Upper lobe of left lung (tissue), 4 donors: ENCODE data around the gene TPRX2.

Source experiments
- POLR2A ChIP-seq, 4 donors: fragments of 450-650 bp; IDR thresholded peaks; one replicate each; pipeline ENCODE4 v1.5.1; 2016 to 2017; ENCODE audit warnings: antibody characterized with exemption in 4 of 4, mild to moderate bottlenecking in 2 of 4
- POLR2AphosphoS5 ChIP-seq, 2 donors: sonication (generic); formaldehyde crosslinking; IDR thresholded peaks; one replicate each; pipeline ENCODE4 v1.5.1; 2017; ENCODE audit warnings: antibody characterized with exemption in 2 of 2
- TF ChIP-seq, protein P1 (sequence below), 6 experiments: fragments of 450-650 bp in 4 of 6; fragments of 200-600 bp in 2 of 6; sonication (generic) in 2 of 6; IDR thresholded peaks; one replicate each; pipeline ENCODE4 v1.5.1; 2016 to 2019; ENCODE audit warnings: antibody characterized with exemption in 6 of 6

DNA sequence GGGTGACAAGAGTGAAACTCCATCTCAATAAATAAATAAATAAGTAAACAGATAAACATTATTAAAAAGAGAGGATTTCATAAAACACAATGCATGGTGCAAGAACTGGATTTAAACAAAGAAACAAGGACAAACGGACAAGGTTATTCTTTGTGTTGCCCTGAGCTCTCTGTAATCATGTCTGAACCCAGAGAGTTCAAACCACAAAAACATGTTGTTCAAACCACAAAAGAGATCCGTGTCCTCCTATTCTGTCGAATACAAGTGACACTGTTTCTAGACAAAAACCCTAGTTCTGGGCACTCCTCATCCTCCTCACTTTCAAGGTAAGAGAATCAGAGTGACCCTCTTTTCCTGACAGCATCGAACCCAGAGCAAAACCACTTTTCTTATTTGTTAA is 4.6 kb upstream of the TPRX2 start:
- TF ChIP-seq, protein P1, sequence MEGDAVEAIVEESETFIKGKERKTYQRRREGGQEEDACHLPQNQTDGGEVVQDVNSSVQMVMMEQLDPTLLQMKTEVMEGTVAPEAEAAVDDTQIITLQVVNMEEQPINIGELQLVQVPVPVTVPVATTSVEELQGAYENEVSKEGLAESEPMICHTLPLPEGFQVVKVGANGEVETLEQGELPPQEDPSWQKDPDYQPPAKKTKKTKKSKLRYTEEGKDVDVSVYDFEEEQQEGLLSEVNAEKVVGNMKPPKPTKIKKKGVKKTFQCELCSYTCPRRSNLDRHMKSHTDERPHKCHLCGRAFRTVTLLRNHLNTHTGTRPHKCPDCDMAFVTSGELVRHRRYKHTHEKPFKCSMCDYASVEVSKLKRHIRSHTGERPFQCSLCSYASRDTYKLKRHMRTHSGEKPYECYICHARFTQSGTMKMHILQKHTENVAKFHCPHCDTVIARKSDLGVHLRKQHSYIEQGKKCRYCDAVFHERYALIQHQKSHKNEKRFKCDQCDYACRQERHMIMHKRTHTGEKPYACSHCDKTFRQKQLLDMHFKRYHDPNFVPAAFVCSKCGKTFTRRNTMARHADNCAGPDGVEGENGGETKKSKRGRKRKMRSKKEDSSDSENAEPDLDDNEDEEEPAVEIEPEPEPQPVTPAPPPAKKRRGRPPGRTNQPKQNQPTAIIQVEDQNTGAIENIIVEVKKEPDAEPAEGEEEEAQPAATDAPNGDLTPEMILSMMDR (IDR thresholded peaks at IDR 0.05): no peak
- no peak for TF ChIP-seq POLR2AphosphoS5 (IDR thresholded peaks at IDR 0.05)
- TF ChIP-seq POLR2A (IDR thresholded peaks at IDR 0.05): no peak
